GM12892 (cell line): ENCODE results near the gene ABHD4.
A peak's percentile ranks its signal among the peaks of the same experiment; 100 is the strongest.
"Not testable (repeated sequence)": the region's sequence is repeated elsewhere in the genome, so short reads cannot be mapped to it uniquely, and the experiment has no call there.

ENCODE experiments used
- DNase-seq: peaks from one replicate; pipeline ENCODE4 v3.0.0; 2011; ENCODE audit not compliant: insufficient read length
- FAIRE-seq: peaks from 2 replicates; lab custom pipeline; 2011; peaks lifted over from hg19 to GRCh38; lab: Jason Lieb, UNC
- POLR2A ChIP-seq: IDR thresholded peaks from 2 replicates; pipeline ENCODE4 v1.6.1; 2011; ENCODE audit warnings: low read depth, low read length, control low read depth
- POLR2AphosphoS5 ChIP-seq: IDR thresholded peaks from 2 replicates; pipeline ENCODE4 v1.6.1; 2011; ENCODE audit warnings: low read depth, low read length, control low read depth
- TAF1 ChIP-seq: IDR thresholded peaks from 2 replicates; pipeline ENCODE4 v1.6.1; 2011; ENCODE audit warnings: low read depth, mild to moderate bottlenecking, control low read depth, low read length, borderline replicate concordance

ABHD4 gene

DNA sequence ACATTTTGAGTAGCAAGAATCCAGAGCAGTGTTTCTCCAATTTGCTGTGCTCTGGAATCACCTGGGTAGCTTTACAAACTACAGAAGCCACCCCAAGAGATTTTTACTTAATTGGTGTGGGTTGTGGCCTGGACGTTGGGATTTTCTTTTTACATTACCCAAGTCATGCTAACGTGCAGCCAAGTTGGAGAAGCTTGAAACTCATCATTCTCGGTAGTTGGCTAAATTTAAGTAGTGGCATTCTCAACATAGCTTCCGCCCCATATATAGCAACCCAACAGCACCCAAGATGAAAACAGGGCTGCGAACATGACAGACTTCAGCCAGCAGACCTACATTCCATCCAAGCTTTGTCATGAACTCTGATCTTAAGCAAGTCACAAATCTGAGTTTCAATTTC is 34.1 kb upstream of the ABHD4 start:
- FAIRE-seq (peak; percentile 74), DNase-seq (no peak)

DNA sequence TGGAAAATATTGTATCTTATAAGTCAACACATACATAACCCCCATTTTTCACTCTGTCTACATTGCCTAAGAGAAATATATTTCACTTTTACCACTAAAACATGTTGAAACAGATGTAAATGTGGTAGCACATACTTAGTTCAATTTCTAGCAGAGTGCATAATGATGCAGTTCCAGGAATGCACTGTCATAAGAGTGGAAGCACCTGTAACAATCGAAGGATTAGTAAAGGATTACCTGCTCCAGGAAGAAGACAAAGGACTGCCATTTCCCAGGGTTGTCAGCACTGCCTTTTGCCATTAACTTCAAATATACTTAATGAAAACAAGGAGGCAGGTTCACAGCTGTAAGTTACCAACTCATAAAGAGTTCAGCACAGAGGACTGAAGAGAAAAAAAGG is 33.6 kb upstream of the ABHD4 start:
- DNase-seq (no peak), FAIRE-seq (no peak)
- TF ChIP-seq POLR2A: peak; percentile 3; the same call in 1 of the 2 replicates
- no peak for TF ChIP-seq TAF1
- TF ChIP-seq POLR2AphosphoS5: no peak

More for the DNA sequence above, 34.1 kb upstream of the ABHD4 start:
- TF ChIP-seq POLR2A (peak; percentile 51; the same call in 1 of the 2 replicates), TAF1 (no peak), POLR2AphosphoS5 (no peak)

DNA sequence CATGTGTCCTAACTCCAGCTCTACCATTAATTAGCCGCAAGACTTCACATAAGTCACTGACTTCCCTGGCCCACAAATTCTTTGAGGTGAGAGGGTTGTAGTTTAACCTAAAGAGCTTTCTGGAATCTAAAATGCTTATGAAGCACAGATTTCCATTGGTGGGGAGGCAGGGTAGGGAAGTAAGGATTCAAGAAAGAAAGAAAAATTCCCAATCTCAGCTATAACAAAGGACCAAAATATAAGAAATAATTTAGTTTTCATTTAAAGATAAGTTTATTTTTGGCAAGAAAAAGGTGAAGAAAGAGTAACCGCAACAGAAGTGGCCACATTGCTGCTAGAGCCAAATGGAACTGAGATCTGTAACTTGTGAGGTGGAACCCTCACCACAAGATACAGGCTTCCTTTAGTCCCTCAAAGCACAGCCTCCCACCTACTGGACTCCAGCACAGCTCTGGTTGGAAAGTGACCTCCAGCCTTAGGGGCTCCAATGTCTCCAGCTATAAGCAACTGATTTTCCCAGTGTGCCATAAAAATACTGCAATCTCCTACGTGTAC is 32.6 kb upstream of the ABHD4 start:
- FAIRE-seq (peak; percentile 84), DNase-seq (no peak)
- TF ChIP-seq POLR2A (peak; percentile 38), TAF1 (0 out of 2 replicates have a peak, but pooled peaks have one; percentile 51), POLR2AphosphoS5 (peak; percentile 65)

DNA sequence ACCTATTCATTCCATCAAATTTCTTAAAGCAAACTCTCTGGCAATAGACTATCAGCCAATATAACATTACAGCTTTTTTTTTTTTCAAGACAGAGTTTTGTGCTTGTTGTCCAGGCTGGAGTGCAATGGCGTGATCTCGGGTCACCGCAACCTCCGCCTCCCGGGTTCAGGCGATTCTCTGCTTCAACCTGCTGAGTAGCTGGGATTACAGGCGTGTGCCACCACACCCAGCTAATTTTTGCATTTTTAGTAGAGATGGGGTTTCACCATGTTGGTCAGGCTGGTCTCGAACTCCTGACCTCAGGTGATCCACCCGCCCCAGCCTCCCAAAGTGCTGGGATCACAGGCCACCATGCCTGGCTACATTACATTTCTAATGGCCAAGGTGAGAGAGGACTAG is 31.8 kb upstream of the ABHD4 start:
- not testable (repeated sequence) for FAIRE-seq, DNase-seq

DNA sequence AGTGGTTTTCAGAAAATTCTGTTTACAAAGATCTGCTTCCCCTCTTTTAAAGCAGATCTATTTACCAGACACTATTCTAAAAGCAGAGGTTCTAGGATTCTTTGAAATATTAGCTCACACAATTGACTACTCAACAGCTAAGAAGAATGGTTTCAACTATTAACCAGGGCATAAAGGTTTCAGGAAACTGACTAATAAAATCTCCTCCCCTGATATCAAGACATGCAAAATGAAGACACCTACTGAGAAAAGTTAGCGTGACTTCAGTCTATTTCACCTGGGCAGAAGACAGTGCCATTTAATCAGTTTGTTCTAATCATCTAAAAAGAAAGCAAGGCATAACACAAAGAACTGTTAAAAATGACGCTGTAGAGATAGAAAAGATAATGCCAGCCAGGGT is 31.3 kb upstream of the ABHD4 start:
- FAIRE-seq (peak; percentile 64), DNase-seq (no peak)
- TF ChIP-seq POLR2AphosphoS5: no peak
- TF ChIP-seq TAF1: no peak
- TF ChIP-seq POLR2A: no peak

DNA sequence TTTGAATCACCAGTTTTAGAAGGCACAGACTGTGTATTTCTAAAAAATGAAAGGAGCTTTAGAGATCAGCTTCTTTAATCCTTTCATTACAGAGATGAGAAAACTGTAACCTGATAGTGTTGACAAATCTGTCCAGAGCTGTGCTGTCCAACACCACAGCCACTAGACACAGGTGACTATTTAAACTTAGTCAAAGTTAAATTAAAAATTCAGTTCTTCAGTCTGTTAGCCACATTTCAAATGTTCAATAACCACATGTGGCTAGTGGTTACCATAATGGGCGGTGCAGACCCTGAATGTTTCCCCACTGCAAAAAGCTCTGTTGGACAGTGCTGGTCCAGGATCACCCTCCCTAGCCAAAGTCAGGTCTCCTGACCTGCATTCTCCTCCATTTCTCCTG is 30.7 kb upstream of the ABHD4 start:
- FAIRE-seq (no peak), DNase-seq (no peak)
- TF ChIP-seq POLR2A (no peak; the same call in 1 of the 2 replicates), TAF1 (no peak), POLR2AphosphoS5 (no peak)

DNA sequence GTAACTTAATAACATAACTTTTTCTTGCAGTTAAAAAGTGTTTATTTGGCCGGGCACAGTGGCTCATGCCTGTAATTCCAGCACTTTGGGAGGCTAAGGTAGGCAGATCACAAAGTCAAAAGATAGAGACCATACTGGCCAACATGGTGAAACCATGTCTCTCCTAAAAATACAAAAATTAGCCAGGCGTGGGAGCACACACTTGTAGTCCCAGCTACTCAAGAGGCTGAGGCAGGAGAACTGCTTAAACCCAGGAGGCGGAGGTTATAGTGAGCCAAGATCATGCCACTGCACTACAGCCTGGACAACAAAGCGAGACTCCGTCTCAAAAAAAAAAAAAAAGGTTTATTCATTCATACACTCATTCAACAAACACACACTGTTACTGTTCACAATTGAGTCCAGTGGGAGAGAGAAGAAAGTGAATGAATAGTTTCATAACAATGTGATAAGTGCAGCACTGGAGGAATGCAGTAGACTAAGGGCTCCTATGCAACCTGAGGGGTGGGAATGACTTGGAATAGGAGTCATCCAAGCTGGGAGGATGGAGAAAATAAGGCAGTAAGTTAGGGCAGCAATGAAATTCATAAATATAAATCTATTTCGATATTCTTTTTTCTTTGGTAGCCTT is 28.9 kb upstream of the ABHD4 start:
- FAIRE-seq: no peak
- no peak for DNase-seq
- TF ChIP-seq POLR2AphosphoS5 (no peak), TAF1 (no peak), POLR2A (no peak)

DNA sequence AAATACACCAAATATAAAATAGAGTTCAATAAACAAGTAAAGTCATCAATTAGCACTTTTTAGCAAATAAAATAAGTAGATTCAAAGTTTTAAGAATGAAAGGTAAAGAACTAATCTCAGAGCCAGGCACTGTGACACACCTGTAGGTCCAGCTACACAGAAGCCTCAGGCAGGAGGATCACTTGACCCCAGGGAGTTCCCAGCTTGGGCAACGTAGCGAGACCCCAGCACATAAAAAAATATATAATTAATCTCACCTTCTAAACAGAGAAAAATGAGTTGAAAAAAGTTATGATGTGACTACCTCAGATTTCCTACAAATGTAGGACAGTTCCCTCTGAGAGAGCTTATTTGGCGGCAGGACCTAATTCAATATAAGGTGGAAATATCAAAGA is 28.4 kb upstream of the ABHD4 start:
- TF ChIP-seq TAF1: no peak
- TF ChIP-seq POLR2AphosphoS5: no peak
- TF ChIP-seq POLR2A: no peak
- FAIRE-seq (no peak), DNase-seq (no peak)

DNA sequence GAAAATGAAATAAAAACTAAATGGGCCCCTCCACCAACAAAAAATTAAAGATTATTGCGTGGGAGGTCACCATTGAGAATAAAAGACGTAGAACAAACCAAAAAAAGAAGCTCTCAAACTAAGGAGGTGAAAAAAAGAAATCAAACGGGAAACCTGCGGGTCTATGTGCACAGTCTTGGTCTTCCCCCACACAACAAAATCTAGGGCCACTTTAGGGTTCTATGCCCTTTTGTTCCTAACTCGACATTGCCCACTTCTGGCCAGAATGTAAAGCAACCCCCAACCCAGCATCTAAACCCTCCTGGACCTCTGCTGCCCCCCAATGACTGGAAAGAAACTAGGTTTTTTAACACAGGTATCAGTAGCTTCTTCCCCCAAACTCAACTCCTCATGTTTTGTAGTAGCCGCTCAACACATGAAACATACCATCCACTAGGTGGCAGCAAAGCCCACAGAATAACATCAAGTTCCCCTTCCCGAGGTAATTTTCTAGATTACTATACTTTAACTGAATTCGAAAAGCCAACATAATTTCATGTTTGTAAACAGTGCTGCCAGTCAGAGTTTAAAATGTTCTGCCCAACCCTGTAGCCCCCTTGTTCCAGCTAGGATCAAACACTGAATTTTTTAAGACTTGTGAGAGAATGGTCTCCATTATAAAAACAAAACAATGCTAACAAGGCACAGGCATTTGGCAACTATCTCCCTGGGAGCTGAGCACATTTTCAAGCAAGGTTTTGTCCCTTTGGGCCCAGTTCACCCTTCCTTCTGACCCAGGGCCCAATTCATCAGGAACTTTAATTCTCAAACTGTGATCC is 27.8 kb upstream of the ABHD4 start:
- FAIRE-seq: peak; percentile 96

DNA sequence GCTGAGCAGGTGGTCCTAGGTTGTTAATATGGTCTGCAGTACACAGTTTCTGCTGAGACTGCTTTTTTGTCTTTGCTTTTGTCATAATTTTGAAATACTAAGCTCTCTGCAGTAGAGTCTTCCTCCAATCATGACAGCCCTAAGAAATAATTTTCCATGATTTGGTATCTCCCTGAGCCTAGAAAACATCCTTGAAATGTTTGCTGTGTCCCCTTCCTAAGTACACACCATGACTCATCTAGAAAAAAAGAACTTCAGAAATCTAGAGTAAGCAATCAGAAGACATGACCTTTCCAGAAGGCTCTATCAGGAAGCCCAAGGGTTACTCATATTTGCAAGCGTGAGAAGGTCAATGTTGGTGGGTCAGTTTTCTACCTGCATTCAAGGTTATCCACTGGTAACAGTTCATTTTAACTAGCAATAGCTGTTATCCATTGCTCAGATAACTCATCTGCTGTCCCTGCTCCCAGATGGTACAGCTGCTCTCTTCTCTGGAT is 25.5 kb upstream of the ABHD4 start:
- FAIRE-seq (no peak), DNase-seq (no peak)

More for the DNA sequence above, 27.8 kb upstream of the ABHD4 start:
- TF ChIP-seq POLR2AphosphoS5 (no peak), TAF1 (peak; percentile 43; the same call in 1 of the 2 replicates), POLR2A (peak; percentile 45; the same call in 1 of the 2 replicates)
- peak; percentile 45 for DNase-seq

DNA sequence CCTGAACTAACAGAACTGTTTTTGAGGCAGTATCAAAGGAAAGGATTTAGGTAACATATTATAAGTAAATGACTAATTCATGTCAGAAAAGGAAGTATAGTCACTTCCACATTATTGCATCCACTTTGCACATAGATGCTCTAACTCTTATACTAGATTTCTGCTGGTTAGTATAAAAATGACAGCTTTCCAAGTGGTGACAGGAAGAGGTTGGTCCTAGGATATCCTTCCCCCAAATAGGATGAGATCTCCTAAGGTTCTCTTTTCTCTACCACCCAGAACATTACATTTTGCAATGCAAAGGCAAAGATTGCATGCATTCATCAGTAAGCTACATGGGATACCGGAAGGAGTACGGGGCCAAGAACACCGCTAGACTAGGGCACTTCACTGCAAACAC is 24.3 kb upstream of the ABHD4 start:
- TF ChIP-seq POLR2A (no peak), TAF1 (no peak), POLR2AphosphoS5 (no peak)
- DNase-seq (no peak), FAIRE-seq (no peak)

More for the DNA sequence above, 25.5 kb upstream of the ABHD4 start:
- TF ChIP-seq POLR2AphosphoS5: no peak
- no peak for TF ChIP-seq TAF1
- no peak for TF ChIP-seq POLR2A

DNA sequence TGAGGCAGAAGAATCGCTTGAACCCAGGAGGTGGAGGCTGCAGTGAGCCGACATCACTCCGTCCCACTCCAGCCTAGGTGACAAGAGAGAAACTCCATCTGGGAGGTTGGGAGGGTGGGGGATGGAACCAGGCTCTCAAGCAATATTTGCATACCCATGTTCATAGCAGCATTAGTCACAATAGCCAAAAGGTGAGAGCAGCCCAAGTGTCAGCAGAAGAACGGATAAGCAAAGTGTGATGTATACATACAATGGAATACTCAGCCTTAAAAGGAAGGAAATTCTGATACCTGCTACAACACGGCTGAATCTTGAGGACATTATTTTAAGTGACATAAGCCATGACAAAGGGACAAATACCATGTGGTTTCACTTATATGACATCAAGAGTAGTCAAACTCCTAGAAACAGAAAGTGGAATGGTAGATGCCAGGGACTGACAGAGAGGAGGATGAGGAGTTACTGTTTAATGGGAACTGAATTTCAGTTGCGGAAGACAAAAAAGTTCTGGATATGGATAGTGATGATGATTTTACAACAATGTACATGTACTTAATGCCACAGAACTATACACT is 20.7 kb upstream of the ABHD4 start:
- DNase-seq (no peak), FAIRE-seq (no peak)
- TF ChIP-seq POLR2A (no peak), TAF1 (no peak), POLR2AphosphoS5 (no peak)

DNA sequence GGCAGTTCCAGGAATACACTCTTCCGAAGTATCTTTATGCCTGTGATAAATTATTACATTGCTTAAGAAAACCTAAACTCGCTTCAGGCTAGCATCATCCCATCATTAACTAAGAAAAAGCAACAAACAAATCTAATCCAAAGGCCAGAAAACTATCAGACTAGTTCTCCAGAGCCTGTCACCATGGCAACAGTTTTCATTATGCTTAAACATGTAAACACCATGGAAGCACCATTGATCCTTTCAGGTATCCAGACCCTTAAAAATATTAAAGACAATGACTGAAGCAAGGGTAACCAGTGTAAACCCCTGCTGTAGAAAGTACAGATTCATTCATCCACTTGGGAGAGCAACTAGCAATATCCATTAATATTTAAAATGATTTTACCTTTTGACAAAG is 18.9 kb upstream of the ABHD4 start:
- DNase-seq (no peak), FAIRE-seq (no peak)
- TF ChIP-seq POLR2AphosphoS5 (no peak), TAF1 (no peak), POLR2A (no peak)
